MG63 (cell line): ENCODE data around the gene SART3. TPM values are rescaled to one million over a fixed set of nuclear protein-coding genes. Genes with fewer than 3 reads are reported as not detected.

Experiments used
- DNase-seq: peaks from one replicate; pipeline ENCODE4 v3.0.0-alpha.2; 2020
- H3K27me3 ChIP-seq: fragments of 250-450 bp; sonication (Bioruptor Pico); 2 replicates; pipeline ENCODE4 v1.5.1; 2020; ENCODE audit warnings: mild to moderate bottlenecking, moderate library complexity
- H3K36me3 ChIP-seq: fragments of 250-450 bp; sonication (Bioruptor Pico); 2 replicates; pipeline ENCODE4 v1.5.1; 2020; ENCODE audit warnings: mild to moderate bottlenecking, moderate library complexity
- H3K4me3 ChIP-seq: fragments of 250-450 bp; sonication (Bioruptor Pico); 2 replicates; pipeline ENCODE4 v1.5.1; 2020; ENCODE audit warnings: mild to moderate bottlenecking, moderate library complexity
- H3K9me3 ChIP-seq: fragments of 250-450 bp; sonication (Bioruptor Pico); 2 replicates; pipeline ENCODE4 v1.5.1; 2020; ENCODE audit warnings: mild to moderate bottlenecking, moderate library complexity
- total RNA-seq: library from RNA; depleted of rRNA; stranded (reverse); fragments of >200 nt; shearing (Covaris generic); gene quantifications from 2 replicates; pipeline ENCODE4 v1.2.3, GENCODE V29; 2014; ENCODE audit warnings: low replicate concordance

Gene SART3
- total RNA-seq, 1 experiment from 2014 or later = 27.6 TPM

DNA sequence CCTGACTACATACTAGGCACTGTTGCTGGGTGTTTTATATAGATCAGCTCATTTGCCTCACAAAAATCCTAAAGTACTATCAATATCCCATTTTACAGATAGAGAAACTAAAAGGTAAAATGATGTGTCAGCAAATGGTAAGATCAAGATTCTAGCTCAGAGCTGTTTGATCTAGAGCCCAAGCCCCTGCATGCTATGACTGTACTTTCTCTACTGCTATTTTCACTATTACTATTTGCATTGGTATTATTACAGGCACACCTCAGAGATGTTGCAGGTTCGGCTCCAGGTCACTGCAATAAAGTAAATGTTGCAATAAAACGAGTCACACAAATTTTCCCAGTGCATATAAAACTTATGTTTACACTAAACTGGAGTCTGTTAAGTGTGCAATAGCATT lies 12.3 kb upstream of the SART3 start:
- Histone ChIP-seq H3K36me3 (peaks cover 13% of the 10 kb centered on the region), H3K27me3 (no peaks in the 10 kb centered on the region), H3K4me3 (no peak overlapping the region), H3K9me3 (no peaks in the 10 kb centered on the region)
- DNase-seq = no peak

DNA sequence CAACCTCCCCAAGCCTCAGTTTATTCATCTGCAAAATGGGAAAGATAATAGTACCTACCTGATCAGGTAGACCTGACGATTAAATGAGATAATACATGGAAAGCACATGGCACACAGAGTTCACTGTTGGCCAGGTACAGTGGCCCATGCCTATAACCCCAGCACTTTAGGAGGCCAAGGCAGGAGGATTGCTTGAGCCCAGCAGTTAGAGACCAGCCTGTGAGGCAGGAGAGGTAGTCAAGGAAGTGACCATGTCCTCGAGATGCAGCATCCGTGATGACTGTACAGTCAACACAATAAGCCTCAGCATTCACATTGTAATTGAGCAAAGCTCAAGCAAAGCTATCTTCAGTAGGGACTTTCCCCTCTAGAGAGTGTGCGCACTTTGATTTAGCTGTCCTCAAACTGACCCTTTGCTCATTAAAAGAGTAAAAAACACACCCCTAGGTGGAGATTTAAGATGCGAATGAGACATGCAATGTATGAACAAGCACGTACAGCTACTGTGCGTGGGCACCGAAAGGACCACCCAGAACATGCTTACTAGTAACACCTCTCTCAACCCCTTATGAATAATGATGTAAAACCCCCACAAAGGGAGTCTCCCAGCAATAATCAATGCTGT lies 11.3 kb upstream of the SART3 start:
- no peaks in the 10 kb centered on the region for H3K9me3 ChIP-seq
- no peak overlapping the region for H3K4me3 ChIP-seq
- DNase-seq = no peak
- H3K36me3 ChIP-seq = peaks cover 24% of the 10 kb centered on the region
- no peaks in the 10 kb centered on the region for H3K27me3 ChIP-seq

DNA sequence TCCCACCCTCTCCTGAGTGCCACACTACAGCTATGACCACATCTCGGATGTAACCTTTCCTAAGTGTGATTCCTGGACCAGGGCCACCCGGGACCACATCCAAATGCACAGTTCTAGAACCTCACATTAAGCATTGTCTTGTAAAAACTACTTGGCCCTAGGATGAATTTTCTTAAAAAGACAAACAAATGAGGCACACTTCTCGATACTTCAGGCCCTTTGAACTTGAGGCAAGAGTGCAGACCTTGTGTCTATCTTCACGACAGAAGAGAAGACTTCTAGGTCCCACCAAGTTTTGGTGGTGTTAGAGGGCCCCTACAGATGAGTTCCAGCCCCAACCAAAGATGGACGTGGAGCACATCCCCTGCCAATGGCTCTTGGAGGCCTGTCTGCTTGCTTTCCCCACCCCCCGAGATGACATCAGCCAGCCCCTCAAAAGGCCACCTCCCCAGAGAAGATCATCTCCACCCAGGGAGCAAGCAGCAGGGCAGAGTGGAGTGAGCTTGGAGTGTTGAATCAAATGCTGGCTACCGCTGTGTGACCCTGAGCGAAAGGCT lies 10.7 kb upstream of the SART3 start:
- Histone ChIP-seq H3K36me3 (peaks cover 30% of the 10 kb centered on the region), H3K9me3 (no peaks in the 10 kb centered on the region), H3K27me3 (no peaks in the 10 kb centered on the region), H3K4me3 (no peak overlapping the region)
- no peak for DNase-seq

DNA sequence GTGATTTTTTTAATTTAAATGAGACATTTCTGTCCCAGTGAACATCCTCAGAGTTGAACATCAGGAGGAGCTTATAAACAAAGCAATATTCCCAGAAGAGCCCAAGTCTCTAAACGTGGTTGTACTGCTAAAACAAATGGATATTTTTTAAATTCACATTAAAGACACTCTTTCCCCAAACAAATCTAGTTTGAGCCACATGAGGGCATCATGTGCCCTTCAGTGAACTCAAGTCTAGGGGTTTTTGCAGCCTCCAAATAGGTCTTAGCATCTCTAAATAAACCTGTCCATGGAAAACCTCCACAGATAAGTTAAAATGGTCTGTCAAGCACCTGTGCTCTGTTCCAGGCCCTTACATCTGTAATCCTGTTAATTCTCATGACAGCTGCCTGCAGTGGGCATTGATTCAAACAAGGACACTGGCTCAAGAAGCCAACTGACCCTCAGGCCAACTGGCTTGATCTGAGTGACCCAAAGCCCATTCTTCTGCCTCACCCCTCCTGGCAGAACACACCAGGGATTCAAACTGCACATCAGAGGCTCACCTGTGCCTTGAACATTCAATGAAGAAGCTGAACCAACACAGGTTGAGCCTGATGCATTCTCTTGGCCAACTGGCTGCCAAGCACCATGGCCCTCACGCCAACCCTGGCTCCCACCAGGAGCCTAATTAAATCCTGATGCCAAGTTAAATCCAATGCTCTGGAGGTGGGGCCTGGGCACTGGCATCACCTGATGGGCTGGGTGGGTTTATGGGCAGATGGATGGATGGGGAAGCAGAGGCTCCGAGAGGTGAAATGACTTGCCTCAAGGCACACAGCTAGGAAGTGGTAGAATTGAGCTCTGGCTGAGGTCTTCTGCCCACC lies 10.0 kb upstream of the SART3 start:
- Histone ChIP-seq H3K9me3 (no peaks in the 10 kb centered on the region), H3K27me3 (no peaks in the 10 kb centered on the region), H3K36me3 (peaks cover 36% of the 10 kb centered on the region), H3K4me3 (no peak overlapping the region)
- DNase-seq = no peak

DNA sequence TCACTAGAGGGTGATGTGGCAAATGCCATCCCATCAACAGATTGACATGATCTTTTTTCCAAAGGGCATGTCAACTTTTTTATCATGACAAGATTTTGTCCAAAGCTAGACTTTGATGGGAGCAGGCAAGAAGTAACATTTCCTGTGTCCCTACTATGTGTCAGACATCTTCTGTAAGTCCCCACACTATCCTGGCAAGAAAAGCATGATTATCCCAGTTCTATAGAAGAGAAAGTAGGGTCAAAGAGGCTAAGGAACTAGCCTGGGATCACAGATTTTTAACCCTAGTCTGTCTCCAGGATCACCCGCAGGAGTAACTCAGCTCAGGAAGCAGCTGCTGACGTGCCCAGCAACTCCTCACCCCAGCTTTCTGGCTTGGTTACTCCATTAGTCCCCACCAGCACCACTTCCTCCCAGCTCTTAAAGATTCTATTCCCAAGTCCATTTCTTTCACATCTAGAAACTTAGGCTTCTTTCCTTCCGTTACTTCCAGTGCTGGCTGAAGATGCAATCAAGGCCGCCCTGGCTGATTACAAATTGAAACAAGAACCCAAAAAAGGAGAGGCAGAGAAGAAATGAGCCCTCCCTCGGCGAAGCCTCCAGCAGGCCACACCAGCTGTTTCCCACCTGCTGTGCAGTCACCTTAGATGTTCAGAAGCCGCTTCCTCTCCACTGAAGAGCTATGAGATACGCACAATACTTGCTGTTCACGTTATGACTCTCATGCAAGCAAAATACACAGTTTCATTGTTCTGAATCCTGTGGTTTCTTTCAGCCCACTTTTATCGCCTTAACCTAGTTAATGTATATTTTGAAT lies 7.6 kb upstream of the SART3 start:
- Histone ChIP-seq H3K27me3 (no peaks in the 10 kb centered on the region), H3K9me3 (no peaks in the 10 kb centered on the region), H3K4me3 (no peak overlapping the region), H3K36me3 (peaks cover 58% of the 10 kb centered on the region)
- DNase-seq = no peak

DNA sequence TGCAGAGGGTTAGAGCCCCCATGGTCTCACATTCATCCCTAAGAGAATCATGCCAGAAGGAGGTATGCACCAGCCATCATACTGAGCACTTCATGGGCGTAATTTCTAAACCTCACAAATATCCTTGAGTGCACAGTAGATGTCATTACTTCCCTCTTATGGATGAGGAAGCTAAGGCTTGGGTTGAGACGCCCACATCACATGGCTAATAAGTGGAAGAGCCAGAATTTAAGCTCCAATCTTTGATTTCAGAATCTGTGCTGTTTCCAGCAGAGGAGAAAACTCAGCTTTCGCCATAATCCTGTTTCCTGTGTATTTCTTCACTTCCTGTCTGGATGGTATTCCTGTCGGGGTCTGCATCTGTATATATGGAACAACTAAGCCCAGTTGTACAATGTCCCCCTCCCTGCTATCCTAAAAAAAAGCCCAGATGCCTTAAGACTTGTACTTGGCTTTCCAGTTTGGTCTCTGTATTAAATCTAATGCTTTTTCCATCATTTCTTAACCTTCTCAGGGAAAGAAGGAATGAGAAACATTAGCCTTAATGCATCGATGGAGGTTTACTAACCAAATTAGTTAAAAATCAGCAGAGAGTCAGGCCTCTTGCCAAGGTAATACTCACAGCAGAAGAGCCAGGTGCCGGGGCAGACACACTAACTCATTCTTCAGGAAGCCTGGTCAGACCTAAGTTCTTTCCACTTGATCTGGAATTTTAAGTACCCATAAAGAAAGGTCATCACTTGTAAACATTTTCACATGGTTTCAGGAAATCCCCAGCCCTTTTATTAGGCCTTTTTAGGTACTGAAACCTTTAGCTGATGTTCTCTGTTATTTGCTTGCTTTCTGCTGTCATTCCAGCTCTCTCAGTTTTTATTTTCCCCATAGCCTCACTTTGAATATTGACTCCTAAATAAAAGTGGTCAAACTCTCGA lies 6.7 kb upstream of the SART3 start:
- peaks cover 58% of the 10 kb centered on the region for H3K36me3 ChIP-seq
- DNase-seq = no peak
- no peak overlapping the region for H3K4me3 ChIP-seq
- H3K27me3 ChIP-seq = no peaks in the 10 kb centered on the region
- no peaks in the 10 kb centered on the region for H3K9me3 ChIP-seq

DNA sequence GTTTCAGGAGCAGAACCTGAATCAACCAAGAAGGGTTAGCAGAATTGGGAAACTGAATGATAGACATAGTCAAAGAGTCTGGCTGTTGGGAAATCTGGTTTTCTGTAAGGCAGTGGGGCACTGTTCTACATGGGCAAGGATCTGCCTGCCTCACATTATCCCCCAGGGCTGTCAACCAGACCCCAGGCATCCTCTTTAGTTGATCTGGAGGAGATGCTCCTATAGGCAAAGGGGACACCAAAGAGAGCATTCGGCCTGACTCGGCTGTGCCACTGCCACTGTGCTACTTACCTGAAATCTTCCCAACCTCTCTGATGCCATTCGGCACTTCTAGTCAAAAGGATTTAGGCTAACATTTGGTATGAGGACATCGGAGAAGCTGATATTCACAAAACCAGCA lies 5.5 kb upstream of the SART3 start:
- Histone ChIP-seq H3K9me3 (no peaks in the 10 kb centered on the region), H3K4me3 (no peak overlapping the region), H3K36me3 (peaks cover 58% of the 10 kb centered on the region), H3K27me3 (no peaks in the 10 kb centered on the region)
- DNase-seq = no peak

DNA sequence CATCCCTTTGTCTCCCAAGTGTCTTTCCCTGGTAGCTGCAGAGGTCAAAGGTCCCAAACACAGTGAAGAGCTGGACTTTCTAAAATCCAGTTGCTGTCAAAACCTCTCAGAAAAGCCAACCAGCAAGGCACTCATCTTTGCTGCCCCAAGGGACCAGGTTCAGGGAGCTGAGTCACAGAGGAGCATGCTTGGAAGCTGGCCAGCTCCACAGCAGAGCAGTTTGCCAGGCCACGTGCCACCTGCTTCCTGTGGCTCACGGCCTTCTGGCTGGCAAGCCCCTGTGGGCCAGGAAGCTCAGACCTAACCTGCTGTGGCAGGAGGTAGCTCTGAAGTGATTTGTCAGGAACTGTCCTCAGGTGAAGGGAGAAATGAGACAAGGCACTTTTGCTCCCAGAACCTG lies 5.0 kb upstream of the SART3 start:
- Histone ChIP-seq H3K4me3 (no peak overlapping the region), H3K9me3 (no peaks in the 10 kb centered on the region), H3K27me3 (no peaks in the 10 kb centered on the region), H3K36me3 (peaks cover 58% of the 10 kb centered on the region)
- peak; percentile 88 for DNase-seq

DNA sequence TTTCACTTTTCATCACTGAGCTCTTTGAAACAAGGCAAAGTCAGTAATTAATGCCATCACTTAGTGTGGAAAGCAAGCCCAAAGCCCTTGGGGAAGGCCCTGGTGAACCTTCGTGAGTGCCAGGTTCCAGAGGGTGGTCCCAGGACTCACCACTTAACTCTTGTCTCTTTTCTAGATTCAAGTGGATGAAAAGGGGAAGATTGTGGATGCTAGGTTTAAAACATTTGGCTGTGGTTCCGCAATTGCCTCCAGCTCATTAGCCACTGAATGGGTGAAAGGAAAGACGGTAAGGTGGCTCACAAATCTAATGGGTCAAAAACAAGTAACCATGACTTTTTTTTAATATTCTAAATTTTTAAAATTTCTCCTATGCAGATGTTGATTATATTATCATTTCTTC lies 4.2 kb upstream of the SART3 start:
- no peak overlapping the region for H3K4me3 ChIP-seq
- H3K27me3 ChIP-seq = no peaks in the 10 kb centered on the region
- H3K36me3 ChIP-seq = peaks cover 58% of the 10 kb centered on the region
- H3K9me3 ChIP-seq = no peaks in the 10 kb centered on the region
- no peak for DNase-seq

DNA sequence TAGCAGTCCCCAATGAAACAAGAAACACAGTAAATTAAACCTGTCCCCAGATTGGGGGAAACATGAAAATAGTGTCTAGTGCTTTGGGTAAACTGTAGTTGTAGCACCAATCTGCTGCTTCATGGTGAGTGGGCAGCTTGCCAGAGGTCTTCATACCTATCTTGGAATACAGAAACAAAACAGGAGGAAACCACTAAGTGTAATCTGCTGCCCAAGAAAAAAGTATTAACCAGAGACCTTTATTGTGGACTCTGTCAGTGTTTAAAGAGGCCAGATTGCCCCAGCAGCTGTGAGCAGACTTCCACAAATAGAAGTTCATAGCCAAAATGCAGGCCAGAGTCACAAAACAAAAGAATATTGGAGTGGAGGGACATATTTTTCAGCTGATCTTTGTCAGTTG lies 3.8 kb upstream of the SART3 start:
- H3K4me3 ChIP-seq = no peak overlapping the region
- no peaks in the 10 kb centered on the region for H3K9me3 ChIP-seq
- peaks cover 59% of the 10 kb centered on the region for H3K36me3 ChIP-seq
- DNase-seq = no peak
- H3K27me3 ChIP-seq = no peaks in the 10 kb centered on the region

DNA sequence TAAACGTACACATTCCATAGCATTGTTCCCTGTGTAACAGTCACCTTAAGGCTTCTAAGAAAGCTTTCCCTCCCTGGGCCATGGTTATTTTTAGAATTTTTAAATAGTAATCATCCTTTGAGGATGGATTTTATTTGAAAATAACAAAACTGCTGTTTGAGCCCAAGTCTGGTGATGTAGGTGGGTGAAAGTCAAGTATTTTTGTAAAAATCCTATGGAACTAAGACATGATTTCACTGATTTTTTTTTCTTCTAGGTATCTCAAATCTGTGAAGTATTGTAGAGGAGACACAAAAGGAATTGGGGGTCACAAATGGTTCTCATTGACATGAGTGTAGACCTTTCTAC lies 2.8 kb upstream of the SART3 start:
- no peak for DNase-seq
- Histone ChIP-seq H3K4me3 (peak overlapping the region; percentile 93), H3K36me3 (peaks cover 54% of the 10 kb centered on the region), H3K27me3 (no peaks in the 10 kb centered on the region), H3K9me3 (no peaks in the 10 kb centered on the region)

DNA sequence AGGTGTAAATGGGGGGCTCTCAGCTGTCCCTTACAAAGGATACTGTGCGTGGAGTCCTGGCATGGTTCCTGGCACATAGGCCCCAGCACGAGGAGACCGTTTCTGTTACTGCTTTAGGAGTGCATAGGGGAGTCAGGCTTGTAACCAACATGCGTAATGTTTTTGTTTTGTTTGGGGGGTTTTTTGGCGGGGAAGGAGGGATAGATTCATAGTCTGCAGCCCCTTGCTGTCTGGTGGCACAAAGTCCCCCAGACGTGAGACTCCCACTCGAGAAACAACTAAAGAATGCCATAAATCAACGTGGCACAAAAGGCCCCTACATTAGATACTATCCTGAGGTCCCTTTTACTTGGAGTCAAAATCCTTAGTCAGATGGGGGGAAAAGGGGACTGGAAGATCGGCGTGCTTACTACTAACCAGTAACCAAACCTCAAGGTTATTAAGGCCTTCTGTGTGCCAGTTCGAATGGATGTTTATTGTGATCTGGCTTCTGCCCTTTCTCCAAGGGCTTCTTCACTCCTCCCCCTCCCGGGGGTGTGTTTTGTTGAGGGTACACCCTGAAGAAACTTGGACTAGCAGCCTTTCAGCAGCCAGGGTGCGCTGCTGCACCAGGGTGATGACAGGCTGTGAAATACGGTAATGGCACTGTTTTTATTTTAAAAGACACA lies 2.3 kb upstream of the SART3 start:
- H3K36me3 ChIP-seq = peaks cover 53% of the 10 kb centered on the region
- H3K27me3 ChIP-seq = no peaks in the 10 kb centered on the region
- no peaks in the 10 kb centered on the region for H3K9me3 ChIP-seq
- peak; percentile 91 for DNase-seq
- H3K4me3 ChIP-seq = peak overlapping the region; percentile 93

DNA sequence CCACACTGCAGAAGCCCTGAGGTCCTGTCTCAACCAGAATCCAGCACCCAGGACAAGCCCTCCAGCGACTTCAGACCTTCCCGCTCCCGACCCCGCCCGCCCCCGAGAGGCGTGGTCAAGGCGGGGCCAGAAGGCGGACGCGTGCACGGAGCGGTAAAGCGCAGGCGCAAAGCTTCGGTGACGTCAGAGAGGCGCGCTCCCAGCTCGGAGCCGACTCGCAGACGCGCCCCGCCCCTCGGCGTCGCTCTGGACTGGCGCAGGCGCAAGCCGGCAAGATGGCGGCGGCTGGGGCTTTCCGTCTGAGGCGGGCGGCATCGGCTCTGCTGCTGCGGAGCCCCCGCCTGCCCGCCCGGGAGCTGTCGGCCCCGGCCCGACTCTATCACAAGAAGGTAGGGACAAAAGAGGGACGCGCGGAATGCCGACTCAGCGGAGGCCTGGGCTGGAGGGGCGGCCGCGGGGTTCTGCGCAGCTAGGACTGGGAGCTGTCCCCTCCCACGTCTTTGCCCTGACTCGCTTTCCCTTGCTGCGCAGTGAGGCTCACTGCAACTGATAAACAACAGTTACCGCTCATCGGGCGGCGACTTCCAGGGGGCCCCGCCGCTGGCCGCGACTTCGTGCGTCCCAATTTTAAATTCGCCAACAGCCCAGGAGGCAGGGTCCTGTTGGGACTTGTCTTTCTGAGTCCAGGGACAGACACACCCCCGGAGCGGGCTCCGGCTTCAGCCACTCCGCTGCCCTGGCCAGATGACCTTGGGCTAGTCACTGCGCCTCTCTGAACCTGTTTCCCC lies 1.6 kb upstream of the SART3 start, which contains the start of gene ISCU:
ISCU (plus strand) TSS at position 249 of the 788 bp plus-strand sequence; CDS start at position 276, 27 bp downstream.
- Histone ChIP-seq H3K4me3 (peak within 1 kb of the TSS; percentile 93), H3K36me3 (peaks cover 48% of the 10 kb centered on the region), H3K9me3 (no peaks in the 10 kb centered on the region), H3K27me3 (no peaks in the 10 kb centered on the region)
- DNase-seq = peak; percentile 95

DNA sequence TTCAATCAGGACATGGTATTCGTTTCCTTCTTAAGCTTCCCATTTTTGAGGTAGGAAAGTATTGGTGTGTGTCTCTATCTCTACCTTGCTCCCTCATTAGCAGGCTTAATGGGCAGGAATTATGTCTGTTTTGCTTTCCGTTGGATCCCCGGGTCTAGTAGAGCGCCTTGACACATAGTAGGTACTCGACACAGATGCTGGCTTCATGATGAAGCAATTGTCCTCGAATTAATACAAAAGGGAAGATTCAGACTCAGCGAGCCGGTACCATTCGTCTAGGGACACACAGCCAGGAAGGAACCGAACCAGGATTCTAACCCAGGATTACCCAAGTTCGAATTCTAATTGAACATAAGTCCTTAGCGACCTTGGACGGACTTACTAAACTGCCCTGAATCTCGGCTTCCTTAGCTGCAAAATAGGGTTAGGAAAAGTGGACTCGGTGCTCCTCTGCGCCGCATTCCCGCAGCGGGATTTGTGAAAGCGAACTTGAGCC lies 927 bp upstream of the SART3 start:
- no peak for DNase-seq
- Histone ChIP-seq H3K9me3 (no peaks in the 10 kb centered on the region), H3K36me3 (peaks cover 46% of the 10 kb centered on the region), H3K4me3 (peak overlapping the region; percentile 93), H3K27me3 (no peaks in the 10 kb centered on the region)

DNA sequence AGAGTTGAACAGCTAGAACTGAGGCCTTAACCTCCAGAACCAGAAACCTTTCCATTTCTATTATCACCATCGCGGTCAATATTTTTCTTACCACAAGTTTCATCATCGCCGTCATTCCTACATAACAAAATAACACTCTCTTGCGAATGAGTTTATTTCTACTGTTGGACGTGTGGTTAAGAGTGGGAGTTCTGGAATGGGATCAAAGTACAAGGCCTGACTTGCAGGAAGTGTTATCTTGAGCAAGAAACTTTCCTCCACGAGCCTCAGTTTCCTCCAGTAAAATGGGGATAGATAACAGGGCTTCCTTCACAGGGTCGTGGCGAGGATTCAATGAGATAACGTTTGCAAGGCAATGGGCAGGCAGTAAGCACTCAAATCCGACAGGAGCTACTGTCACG lies 652 bp downstream of the SART3 start:
- H3K27me3 ChIP-seq = no peaks in the 10 kb centered on the region
- H3K36me3 ChIP-seq = peaks cover 38% of the 10 kb centered on the region
- H3K9me3 ChIP-seq = no peaks in the 10 kb centered on the region
- H3K4me3 ChIP-seq = peak overlapping the region; percentile 93
- no peak for DNase-seq
